Measurements from ENCODE around the gene GNAQ.

The GNAQ gene

GRCh38 chr9:77854916-77855311 is 176.7 kb downstream of the GNAQ start:
- WGBS, result 95% methylated on average over 1 of the region's 1 CpG
- Histone ChIP-seq H3K27ac (ENCODE audit: low read depth, low read length) (no peak overlapping the region), H3K9me3 (ENCODE audit: insufficient read depth, low read depth, low read length) (no peaks in the 10 kb centered on the region), H3K27me3 (ENCODE audit: insufficient read depth, low read length) (no peaks in the 10 kb centered on the region), H3K4me1 (ENCODE audit: insufficient read depth, low read length) (no peaks in the 10 kb centered on the region), H3K4me3 (ENCODE audit: low read length) (no peak overlapping the region), H3K36me3 (ENCODE audit: insufficient read depth, low read length) (no peaks in the 10 kb centered on the region), H3K9ac (ENCODE audit: low read depth, low read length) (no peak overlapping the region)

DNA sequence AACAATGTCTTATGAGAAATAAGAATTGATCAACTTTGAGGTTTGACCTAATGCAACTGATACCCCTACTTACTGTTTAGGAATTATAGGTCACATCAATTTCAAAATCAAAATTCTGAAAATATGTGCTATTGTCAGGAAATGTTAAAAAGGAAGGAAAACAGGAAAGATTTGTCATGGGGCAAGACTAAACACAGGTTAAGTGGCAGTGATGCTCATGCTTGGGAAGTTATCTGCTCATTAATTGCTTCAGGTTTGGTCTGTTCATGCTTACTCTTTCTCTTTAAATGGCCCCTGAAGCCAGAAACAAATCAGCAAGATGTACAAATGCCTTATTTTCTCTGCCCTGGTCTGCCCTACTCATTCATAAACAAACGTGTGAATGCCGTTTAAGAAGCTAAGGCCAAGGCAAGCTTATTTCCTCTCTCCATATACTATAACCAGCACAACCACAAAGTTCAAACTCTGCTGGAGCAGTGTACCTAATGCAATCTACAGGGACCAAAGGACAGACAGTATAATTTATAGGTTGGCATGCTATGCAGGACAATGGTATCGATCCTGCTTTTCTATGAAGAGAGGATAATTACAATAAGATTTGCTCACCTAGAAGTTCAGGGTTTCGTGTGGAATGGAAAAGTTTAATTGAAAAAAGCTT is 177.2 kb downstream of the GNAQ start:
- 96% methylated on average over 3 of the region's 4 CpGs for WGBS
- Histone ChIP-seq H3K27ac (ENCODE audit: low read depth, low read length) (no peak overlapping the region), H3K27me3 (ENCODE audit: insufficient read depth, low read length) (no peaks in the 10 kb centered on the region), H3K36me3 (ENCODE audit: insufficient read depth, low read length) (no peaks in the 10 kb centered on the region), H3K9ac (ENCODE audit: low read depth, low read length) (no peak overlapping the region), H3K9me3 (ENCODE audit: insufficient read depth, low read depth, low read length) (no peaks in the 10 kb centered on the region), H3K4me3 (ENCODE audit: low read length) (no peak overlapping the region), H3K4me1 (ENCODE audit: insufficient read depth, low read length) (no peaks in the 10 kb centered on the region; the same call in 1 of the 2 replicates)

DNA sequence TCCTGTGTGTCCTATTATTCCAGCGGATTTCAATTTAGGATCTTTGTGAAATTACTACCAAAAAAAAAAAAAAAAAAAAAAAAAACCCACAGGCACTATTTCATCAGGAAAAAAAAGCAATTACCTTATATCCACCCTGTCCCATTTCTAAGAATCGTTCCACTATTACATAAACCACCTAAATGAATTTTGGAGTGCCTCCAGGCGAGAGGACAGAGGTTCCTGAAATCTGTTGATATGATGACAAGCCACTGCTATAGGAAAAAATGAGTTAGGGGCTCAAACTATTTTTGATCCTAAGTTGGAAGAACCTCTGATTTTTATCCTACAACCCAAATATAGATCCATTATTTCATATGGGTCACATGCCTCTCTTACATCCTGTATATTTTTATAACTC is 177.9 kb downstream of the GNAQ start:
- no peak overlapping the region for H3K27ac ChIP-seq (ENCODE audit: low read depth, low read length)
- WGBS, result 96% methylated on average over 3 of the region's 3 CpGs
- H3K27me3 ChIP-seq (ENCODE audit: insufficient read depth, low read length), result no peaks in the 10 kb centered on the region
- H3K36me3 ChIP-seq (ENCODE audit: insufficient read depth, low read length), result no peaks in the 10 kb centered on the region
- H3K9ac ChIP-seq (ENCODE audit: low read depth, low read length), result no peak overlapping the region
- no peak overlapping the region for H3K4me3 ChIP-seq (ENCODE audit: low read length)
- peaks cover 7% of the 10 kb centered on the region; the same call in 1 of the 2 replicates for H3K4me1 ChIP-seq (ENCODE audit: insufficient read depth, low read length)
- H3K9me3 ChIP-seq (ENCODE audit: insufficient read depth, low read depth, low read length), result no peaks in the 10 kb centered on the region

DNA sequence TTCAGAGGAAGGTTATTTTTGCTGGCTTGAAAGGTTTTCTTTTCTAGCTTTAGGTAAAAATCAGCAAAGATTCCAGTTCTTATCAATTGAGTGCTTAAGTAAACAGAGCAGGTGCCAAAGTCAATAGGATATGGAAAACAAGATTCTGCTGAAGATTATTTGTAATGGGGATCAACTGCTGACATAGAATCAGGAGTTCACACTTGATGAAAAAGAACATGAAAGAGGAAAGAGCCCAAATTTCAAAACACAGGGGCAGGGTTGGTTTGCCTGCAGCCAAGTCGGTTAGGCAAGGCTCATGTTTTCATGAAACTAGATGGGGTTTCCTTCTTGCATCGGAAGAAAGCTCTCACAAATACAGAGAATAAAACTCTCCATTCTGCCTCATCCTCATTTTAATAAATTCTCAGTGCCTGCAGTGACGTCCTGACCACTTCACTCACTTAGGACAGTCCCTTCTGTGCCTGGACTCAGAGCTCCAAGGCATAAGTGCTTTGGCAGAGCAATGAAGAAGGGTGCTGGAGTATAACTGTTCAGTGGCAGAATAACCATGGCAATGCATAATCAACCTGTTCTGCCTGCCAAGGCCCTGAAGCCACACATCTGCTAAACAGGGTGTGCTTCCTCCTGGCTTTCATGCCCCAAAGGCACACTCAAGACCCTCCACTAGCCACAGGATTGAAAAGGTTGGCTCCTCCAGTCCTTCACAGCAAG is 179.6 kb downstream of the GNAQ start:
- Histone ChIP-seq H3K9me3 (ENCODE audit: insufficient read depth, low read depth, low read length) (no peaks in the 10 kb centered on the region), H3K27ac (ENCODE audit: low read depth, low read length) (no peak overlapping the region)
- 85% methylated on average over 3 of the region's 3 CpGs for WGBS

DNA sequence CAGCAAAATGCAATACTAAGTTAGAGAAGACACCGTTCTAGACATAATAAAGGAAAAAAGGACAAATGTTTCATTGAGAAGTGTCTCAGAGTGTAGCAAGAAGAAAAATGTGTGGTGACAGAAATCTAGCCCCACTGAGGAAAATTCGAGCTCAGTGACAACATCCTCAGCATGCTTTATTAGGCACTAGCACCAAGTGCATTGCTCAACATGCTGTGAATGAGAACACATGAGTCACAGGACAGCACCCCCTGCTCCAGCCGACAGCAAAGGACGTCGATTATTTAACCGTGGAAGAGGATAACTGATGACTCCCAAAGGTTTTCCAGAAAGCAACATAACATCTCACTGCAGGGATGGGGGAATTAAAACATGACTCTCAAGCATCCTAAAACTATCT is 182.7 kb downstream of the GNAQ start:
- no peak overlapping the region for H3K9ac ChIP-seq (ENCODE audit: low read depth, low read length)
- no peak overlapping the region for H3K27ac ChIP-seq (ENCODE audit: low read depth, low read length)
- no peaks in the 10 kb centered on the region for H3K36me3 ChIP-seq (ENCODE audit: insufficient read depth, low read length)
- no peak overlapping the region for H3K4me3 ChIP-seq (ENCODE audit: low read length)
- no peaks in the 10 kb centered on the region for H3K27me3 ChIP-seq (ENCODE audit: insufficient read depth, low read length)
- no peaks in the 10 kb centered on the region for H3K9me3 ChIP-seq (ENCODE audit: insufficient read depth, low read depth, low read length)
- WGBS, result 76% methylated on average over 6 of the region's 6 CpGs
- peaks cover 10% of the 10 kb centered on the region for H3K4me1 ChIP-seq (ENCODE audit: insufficient read depth, low read length)

More for the DNA sequence above, 179.6 kb downstream of the GNAQ start:
- H3K9ac ChIP-seq (ENCODE audit: low read depth, low read length), result no peak overlapping the region
- H3K4me1 ChIP-seq (ENCODE audit: insufficient read depth, low read length), result peaks cover 7% of the 10 kb centered on the region; the same call in 1 of the 2 replicates
- no peaks in the 10 kb centered on the region for H3K27me3 ChIP-seq (ENCODE audit: insufficient read depth, low read length)
- H3K36me3 ChIP-seq (ENCODE audit: insufficient read depth, low read length), result no peaks in the 10 kb centered on the region
- H3K4me3 ChIP-seq (ENCODE audit: low read length), result no peak overlapping the region

DNA sequence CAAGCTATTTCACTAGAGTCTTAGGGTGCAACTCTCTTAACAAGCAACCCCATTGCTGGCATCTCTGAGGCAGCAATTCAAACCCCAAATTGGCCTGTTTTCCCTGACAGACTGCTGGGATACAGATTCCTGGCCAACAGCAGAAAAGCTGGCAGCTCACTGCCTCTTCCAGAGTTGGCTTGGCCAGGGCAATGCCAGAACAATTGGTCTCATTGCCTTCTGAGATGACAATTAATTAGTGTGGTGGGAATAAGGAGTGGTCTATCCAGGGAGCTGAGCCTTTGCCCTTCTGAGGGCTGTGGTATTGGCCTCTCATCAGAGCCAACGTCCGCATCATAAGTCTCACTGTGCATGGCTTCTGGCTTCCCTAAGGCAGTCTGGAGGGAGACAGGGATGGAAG is 183.2 kb downstream of the GNAQ start:
- 93% methylated on average over 2 of the region's 2 CpGs for whole genome bisulfite sequencing
- Histone ChIP-seq H3K4me1 (ENCODE audit: insufficient read depth, low read length) (peaks cover 15% of the 10 kb centered on the region), H3K9me3 (ENCODE audit: insufficient read depth, low read depth, low read length) (no peaks in the 10 kb centered on the region), H3K36me3 (ENCODE audit: insufficient read depth, low read length) (no peaks in the 10 kb centered on the region), H3K27ac (ENCODE audit: low read depth, low read length) (no peak overlapping the region), H3K4me3 (ENCODE audit: low read length) (no peak overlapping the region), H3K27me3 (ENCODE audit: insufficient read depth, low read length) (no peaks in the 10 kb centered on the region), H3K9ac (ENCODE audit: low read depth, low read length) (no peak overlapping the region)

- H3K36me3 ChIP-seq (ENCODE audit: insufficient read depth, low read length), result no peaks in the 10 kb centered on the region
- H3K9ac ChIP-seq (ENCODE audit: low read depth, low read length), result no peak overlapping the region
- 96% methylated on average over 2 of the region's 2 CpGs for WGBS
- no peaks in the 10 kb centered on the region for H3K27me3 ChIP-seq (ENCODE audit: insufficient read depth, low read length)
- H3K9me3 ChIP-seq (ENCODE audit: insufficient read depth, low read depth, low read length), result no peaks in the 10 kb centered on the region
- H3K27ac ChIP-seq (ENCODE audit: low read depth, low read length), result no peak overlapping the region
- H3K4me3 ChIP-seq (ENCODE audit: low read length), result no peak overlapping the region
- peaks cover 17% of the 10 kb centered on the region for H3K4me1 ChIP-seq (ENCODE audit: insufficient read depth, low read length)
These were observed 184.0 kb downstream of the GNAQ start for GRCh38 chr9:77847626-77848025.

DNA sequence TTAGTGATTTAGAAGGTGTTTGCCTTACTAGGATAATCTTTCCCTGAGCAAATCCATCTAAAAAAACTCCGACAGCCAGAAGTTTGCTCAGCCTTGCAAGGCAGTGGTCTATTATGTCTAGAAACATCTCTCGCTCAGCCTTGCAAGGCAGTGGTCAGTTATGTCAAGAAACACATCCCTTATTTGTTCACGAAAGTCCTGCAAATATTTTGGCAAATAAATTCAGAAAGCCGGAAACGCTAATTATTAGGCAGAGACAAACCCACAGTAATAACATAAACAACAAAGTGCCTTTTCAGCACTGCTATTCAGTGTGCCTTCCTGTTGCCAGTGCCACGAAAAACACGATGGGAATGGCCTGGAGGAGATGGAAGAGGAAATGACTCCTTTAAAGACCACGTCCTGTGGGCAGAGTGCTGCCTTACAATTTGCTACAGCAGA is 184.5 kb downstream of the GNAQ start:
- WGBS, result 90% methylated on average over 8 of the region's 8 CpGs
- no peak overlapping the region for H3K9ac ChIP-seq (ENCODE audit: low read depth, low read length)

GRCh38 chr9:77844415-77844814 is 187.2 kb downstream of the GNAQ start:
- no peak overlapping the region for H3K9ac ChIP-seq (ENCODE audit: low read depth, low read length)
- H3K36me3 ChIP-seq (ENCODE audit: insufficient read depth, low read length), result no peaks in the 10 kb centered on the region
- H3K27me3 ChIP-seq (ENCODE audit: insufficient read depth, low read length), result no peaks in the 10 kb centered on the region
- peaks cover 17% of the 10 kb centered on the region for H3K4me1 ChIP-seq (ENCODE audit: insufficient read depth, low read length)
- H3K27ac ChIP-seq (ENCODE audit: low read depth, low read length), result no peak overlapping the region
- 95% methylated on average over 4 of the region's 4 CpGs for WGBS
- H3K9me3 ChIP-seq (ENCODE audit: insufficient read depth, low read depth, low read length), result no peaks in the 10 kb centered on the region
- no peak overlapping the region for H3K4me3 ChIP-seq (ENCODE audit: low read length)

More for the DNA sequence above, 184.5 kb downstream of the GNAQ start:
- Histone ChIP-seq H3K27ac (ENCODE audit: low read depth, low read length) (no peak overlapping the region), H3K9me3 (ENCODE audit: insufficient read depth, low read depth, low read length) (no peaks in the 10 kb centered on the region), H3K27me3 (ENCODE audit: insufficient read depth, low read length) (no peaks in the 10 kb centered on the region), H3K4me3 (ENCODE audit: low read length) (no peak overlapping the region), H3K36me3 (ENCODE audit: insufficient read depth, low read length) (no peaks in the 10 kb centered on the region), H3K4me1 (ENCODE audit: insufficient read depth, low read length) (peaks cover 17% of the 10 kb centered on the region)

GRCh38 chr9:77843871-77844155 is 187.8 kb downstream of the GNAQ start:
- Histone ChIP-seq H3K36me3 (ENCODE audit: insufficient read depth, low read length) (no peaks in the 10 kb centered on the region), H3K4me3 (ENCODE audit: low read length) (no peak overlapping the region), H3K9me3 (ENCODE audit: insufficient read depth, low read depth, low read length) (no peaks in the 10 kb centered on the region), H3K27ac (ENCODE audit: low read depth, low read length) (no peak overlapping the region), H3K9ac (ENCODE audit: low read depth, low read length) (no peak overlapping the region), H3K4me1 (ENCODE audit: insufficient read depth, low read length) (peaks cover 11% of the 10 kb centered on the region), H3K27me3 (ENCODE audit: insufficient read depth, low read length) (no peaks in the 10 kb centered on the region)
- 100% methylated on average over 1 of the region's 1 CpG for WGBS

DNA sequence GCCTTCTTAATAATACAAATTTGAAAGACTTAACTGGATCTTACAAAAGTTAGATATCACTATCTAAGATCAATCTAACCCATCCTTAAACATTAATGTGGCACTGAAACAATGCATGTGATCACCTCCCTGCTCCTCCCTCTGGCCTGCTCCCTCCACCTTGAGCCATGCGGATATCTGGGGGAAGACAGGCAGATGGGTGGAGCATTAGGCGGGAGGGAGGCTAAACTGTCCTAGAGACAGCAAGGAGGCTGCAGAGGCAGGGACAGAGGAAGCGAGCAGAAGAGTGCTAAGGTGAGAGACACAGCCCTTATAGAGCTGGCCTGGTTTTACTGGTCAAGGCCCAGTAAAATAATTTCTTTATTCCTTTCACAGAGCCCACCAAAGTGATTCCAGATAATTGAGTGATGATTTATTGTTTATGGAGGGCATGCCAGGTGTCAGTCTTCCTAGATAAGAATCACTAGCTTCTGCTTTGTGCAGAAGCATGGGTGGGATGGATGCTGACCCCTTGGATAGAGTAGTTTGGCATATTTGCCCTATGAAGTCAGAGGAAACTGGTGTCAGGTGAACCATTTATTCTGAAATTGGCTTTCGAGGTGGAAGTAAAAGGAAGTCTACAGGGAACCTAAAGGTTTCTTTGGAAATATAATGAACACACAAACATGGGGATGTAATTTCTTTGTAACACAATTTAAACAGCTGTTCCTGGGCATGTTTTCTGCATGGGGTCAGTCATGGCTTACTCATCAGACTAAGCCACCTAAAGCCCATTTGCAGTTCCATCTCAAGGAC is 188.3 kb downstream of the GNAQ start:
- no peak overlapping the region for H3K4me3 ChIP-seq (ENCODE audit: low read length)
- WGBS, result 73% methylated on average over 4 of the region's 4 CpGs
- no peak overlapping the region for H3K27ac ChIP-seq (ENCODE audit: low read depth, low read length)
- H3K36me3 ChIP-seq (ENCODE audit: insufficient read depth, low read length), result no peaks in the 10 kb centered on the region
- H3K27me3 ChIP-seq (ENCODE audit: insufficient read depth, low read length), result no peaks in the 10 kb centered on the region
- H3K9ac ChIP-seq (ENCODE audit: low read depth, low read length), result no peak overlapping the region
- peaks cover 10% of the 10 kb centered on the region for H3K4me1 ChIP-seq (ENCODE audit: insufficient read depth, low read length)
- no peaks in the 10 kb centered on the region for H3K9me3 ChIP-seq (ENCODE audit: insufficient read depth, low read depth, low read length)

Data from HUES64 (cell line).